Peyer's patch (tissue), 4 donors: ENCODE data around the gene HIVEP2. TPM values are rescaled to one million over a fixed set of nuclear protein-coding genes. Genes with fewer than 3 reads are reported as not detected.

Experiments
- DNase-seq, 3 donors: peaks; one replicate each; pipeline ENCODE4 v3.0.0-alpha.2; 2017 to 2019
- H3K27ac ChIP-seq, 4 donors: fragments of 200-600 bp; sonication (generic); one replicate each; pipeline ENCODE4 v1.5.1; 2016 to 2019
- H3K27me3 ChIP-seq, 2 donors: fragments of 200-600 bp; sonication (generic); one replicate each; pipeline ENCODE4 v1.5.1; 2019
- H3K36me3 ChIP-seq, 3 donors: fragments of 200-600 bp; sonication (generic); one replicate each; pipeline ENCODE4 v1.5.1; 2016 to 2019
- H3K4me1 ChIP-seq, 4 donors: fragments of 200-600 bp; sonication (generic); one replicate each; pipeline ENCODE4 v1.5.1; 2016 to 2019
- H3K4me3 ChIP-seq, 4 donors: fragments of 200-600 bp; sonication (generic); 1 replicate in 3 of 4; 2 replicates in 1 of 4; pipeline ENCODE4 v1.5.1; 2016 to 2019; ENCODE audit warnings: mild to moderate bottlenecking in 1 of 4
- H3K9me3 ChIP-seq, 4 donors: fragments of 200-600 bp; sonication (generic); one replicate each; pipeline ENCODE4 v1.5.1; 2016 to 2019; ENCODE audit warnings: mild to moderate bottlenecking in 1 of 4
- POLR2A ChIP-seq, 2 donors: fragments of 450-650 bp; IDR thresholded peaks; one replicate each; pipeline ENCODE4 v1.5.1; 2017; ENCODE audit warnings: antibody characterized with exemption in 2 of 2, mild to moderate bottlenecking in 2 of 2, moderate library complexity in 2 of 2
- total RNA-seq, 4 donors: library from RNA; depleted of rRNA; stranded (reverse); fragments of >200 nt; gene quantifications; one replicate each; pipeline ENCODE4 v1.1.0, GENCODE V29; 2016
- TF ChIP-seq, protein P1 (sequence below), 6 experiments: fragments of 450-650 bp in 4 of 6; fragments of 200-600 bp in 2 of 6; sonication (generic) in 1 of 6; IDR thresholded peaks; one replicate each; pipeline ENCODE4 v1.5.1; 2017 to 2019; ENCODE audit warnings: antibody characterized with exemption in 6 of 6, mild to moderate bottlenecking in 3 of 6, moderate library complexity in 1 of 6

Gene HIVEP2
- total RNA-seq, 4 donors from 2014 or later, result 14.4 to 35.5 (median 19.5) TPM

DNA sequence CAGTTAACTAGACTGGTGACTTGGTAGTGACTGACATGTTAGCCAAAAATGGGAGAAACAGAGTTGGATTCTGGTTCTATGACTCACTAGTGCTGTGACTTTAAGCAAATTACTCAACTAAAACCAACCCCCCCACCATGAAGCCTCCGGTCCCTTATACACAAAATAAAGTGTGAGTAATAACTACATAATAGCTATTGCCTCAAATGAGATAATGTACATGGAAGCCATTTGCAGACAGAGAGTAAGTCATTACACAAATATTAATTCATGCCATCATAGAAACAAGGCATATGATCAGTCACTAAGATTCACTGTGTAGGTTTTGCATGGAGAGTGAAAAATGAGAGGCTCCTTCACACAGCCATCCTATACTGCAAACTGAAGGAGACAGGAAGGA is 111.9 kb downstream of the HIVEP2 start:
- Histone ChIP-seq H3K9me3 (no peaks in the 10 kb centered on the region), H3K36me3 (no peaks in the 10 kb centered on the region), H3K4me1 (peaks cover 0 to 11% (median 0%) of the 10 kb centered on the region in 4 donors), H3K27ac (no peak overlapping the region), H3K4me3 (no peak overlapping the region), H3K27me3 (no peaks in the 10 kb centered on the region)
- DNase-seq, result no peak
- TF ChIP-seq, protein P1, sequence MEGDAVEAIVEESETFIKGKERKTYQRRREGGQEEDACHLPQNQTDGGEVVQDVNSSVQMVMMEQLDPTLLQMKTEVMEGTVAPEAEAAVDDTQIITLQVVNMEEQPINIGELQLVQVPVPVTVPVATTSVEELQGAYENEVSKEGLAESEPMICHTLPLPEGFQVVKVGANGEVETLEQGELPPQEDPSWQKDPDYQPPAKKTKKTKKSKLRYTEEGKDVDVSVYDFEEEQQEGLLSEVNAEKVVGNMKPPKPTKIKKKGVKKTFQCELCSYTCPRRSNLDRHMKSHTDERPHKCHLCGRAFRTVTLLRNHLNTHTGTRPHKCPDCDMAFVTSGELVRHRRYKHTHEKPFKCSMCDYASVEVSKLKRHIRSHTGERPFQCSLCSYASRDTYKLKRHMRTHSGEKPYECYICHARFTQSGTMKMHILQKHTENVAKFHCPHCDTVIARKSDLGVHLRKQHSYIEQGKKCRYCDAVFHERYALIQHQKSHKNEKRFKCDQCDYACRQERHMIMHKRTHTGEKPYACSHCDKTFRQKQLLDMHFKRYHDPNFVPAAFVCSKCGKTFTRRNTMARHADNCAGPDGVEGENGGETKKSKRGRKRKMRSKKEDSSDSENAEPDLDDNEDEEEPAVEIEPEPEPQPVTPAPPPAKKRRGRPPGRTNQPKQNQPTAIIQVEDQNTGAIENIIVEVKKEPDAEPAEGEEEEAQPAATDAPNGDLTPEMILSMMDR (IDR thresholded peaks at IDR 0.05), result no peak
- TF ChIP-seq POLR2A (IDR thresholded peaks at IDR 0.05), result no peak

DNA sequence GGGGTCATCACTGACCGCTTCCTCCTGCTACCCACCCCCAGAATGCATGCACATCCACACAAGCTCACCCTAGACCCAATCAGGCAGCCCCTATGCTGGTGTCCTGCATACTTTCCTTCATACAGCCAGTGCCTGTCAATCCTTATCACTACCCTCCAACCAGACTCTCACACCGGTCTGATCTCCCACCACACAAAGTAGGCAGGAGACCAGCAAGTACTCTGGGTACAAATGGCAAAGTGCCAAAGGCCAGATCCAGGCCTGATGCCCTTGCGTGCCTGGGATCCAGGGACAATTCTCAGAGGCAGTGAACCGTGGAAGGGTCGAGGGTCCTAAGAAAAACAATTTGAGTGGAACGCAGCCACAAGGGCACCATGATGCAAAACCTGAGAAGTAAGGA is 114.2 kb downstream of the HIVEP2 start:
- TF ChIP-seq, protein P1 (IDR thresholded peaks at IDR 0.05), result no peak
- TF ChIP-seq POLR2A (IDR thresholded peaks at IDR 0.05), result no peak
- Histone ChIP-seq H3K4me1 (peaks cover 0 to 22% (median 0%) of the 10 kb centered on the region in 4 donors), H3K36me3 (no peaks in the 10 kb centered on the region), H3K27ac (no peak overlapping the region), H3K27me3 (no peaks in the 10 kb centered on the region), H3K4me3 (no peak overlapping the region), H3K9me3 (no peaks in the 10 kb centered on the region)
- no peak for DNase-seq

DNA sequence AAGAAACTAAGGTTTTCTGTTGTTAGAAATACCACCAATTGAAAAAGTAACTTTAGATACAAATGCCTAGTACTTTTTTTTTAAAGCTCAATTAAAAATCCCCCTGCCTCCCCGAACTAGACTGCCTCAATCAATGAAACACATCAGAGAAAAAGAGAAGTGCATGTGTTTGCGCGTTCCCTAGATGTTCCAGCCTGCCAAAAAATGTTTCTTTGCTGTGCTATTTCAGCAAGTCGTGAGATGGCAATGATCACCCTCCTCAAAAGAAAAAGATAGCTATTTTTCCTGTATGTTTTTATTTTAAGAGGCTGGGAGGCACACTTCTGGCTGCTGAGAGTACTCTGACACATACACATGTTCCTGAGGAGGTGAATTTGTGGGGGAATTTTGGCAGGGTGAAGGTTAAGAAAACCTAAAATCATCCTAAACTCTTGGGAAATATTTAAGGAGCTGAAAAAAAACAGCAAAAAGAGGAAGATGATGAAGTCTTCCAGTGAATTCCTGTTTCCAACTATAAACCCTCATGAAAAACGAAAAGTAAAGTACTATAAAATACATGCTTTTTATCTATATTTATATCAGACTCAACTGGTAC is 114.8 kb downstream of the HIVEP2 start:
- peaks cover 0 to 22% (median 0%) of the 10 kb centered on the region in 4 donors for H3K4me1 ChIP-seq
- no peak for TF ChIP-seq POLR2A (IDR thresholded peaks at IDR 0.05)
- TF ChIP-seq, protein P1 (IDR thresholded peaks at IDR 0.05), result no peak
- no peak overlapping the region for H3K4me3 ChIP-seq
- no peaks in the 10 kb centered on the region for H3K27me3 ChIP-seq
- no peak overlapping the region for H3K27ac ChIP-seq
- no peaks in the 10 kb centered on the region for H3K9me3 ChIP-seq
- no peaks in the 10 kb centered on the region for H3K36me3 ChIP-seq
- no peak for DNase-seq

DNA sequence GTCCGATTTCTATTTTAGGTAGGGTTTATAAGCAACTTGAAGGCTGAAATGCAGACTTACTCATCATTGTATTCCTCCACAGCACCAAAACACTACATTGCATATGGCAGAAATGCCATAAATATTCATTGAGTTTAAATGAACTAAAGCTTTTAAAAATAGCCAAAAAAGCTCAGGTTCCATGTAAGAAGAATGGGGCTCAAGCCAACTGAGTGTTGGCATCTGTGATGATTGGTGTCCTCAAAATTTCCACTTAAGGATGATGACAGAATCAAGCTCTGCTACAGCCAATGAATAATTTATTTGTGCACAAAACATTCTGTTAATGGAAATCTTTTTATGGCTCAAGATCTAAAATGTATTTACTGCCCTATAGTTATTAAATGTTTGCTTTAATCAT is 115.4 kb downstream of the HIVEP2 start:
- Histone ChIP-seq H3K4me1 (peaks cover 0 to 26% (median 0%) of the 10 kb centered on the region in 4 donors), H3K27ac (no peak overlapping the region), H3K27me3 (no peaks in the 10 kb centered on the region), H3K9me3 (no peaks in the 10 kb centered on the region), H3K4me3 (no peak overlapping the region), H3K36me3 (no peaks in the 10 kb centered on the region)
- TF ChIP-seq, protein P1 (IDR thresholded peaks at IDR 0.05), result no peak
- TF ChIP-seq POLR2A (IDR thresholded peaks at IDR 0.05), result no peak
- no peak for DNase-seq

DNA sequence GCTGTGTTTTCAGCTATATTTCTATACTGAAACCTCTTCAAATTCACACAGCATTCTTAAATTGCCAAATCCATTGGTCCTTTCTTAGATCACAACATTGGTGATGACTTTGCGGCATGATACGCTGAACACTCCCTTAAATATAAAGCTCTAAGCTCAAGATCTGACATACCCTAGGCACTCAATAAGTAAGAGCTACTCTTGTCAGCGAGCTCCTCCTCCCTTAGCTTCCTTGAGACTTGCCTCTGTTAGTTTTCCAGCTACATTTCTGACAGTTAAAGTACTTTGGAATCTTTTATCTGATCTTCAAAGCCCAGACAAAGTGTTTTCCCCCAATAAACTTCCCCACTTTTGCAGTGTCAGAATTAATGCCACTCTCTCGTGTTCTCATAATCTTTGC is 117.0 kb downstream of the HIVEP2 start:
- no peak for DNase-seq
- Histone ChIP-seq H3K36me3 (no peaks in the 10 kb centered on the region), H3K4me3 (no peak overlapping the region), H3K9me3 (no peaks in the 10 kb centered on the region), H3K4me1 (peaks cover 0 to 28% (median 0%) of the 10 kb centered on the region in 4 donors), H3K27me3 (no peaks in the 10 kb centered on the region), H3K27ac (peak overlapping the region in 3 of 4 donors; percentile 11 to 75 (median 73))
- TF ChIP-seq, protein P1 (IDR thresholded peaks at IDR 0.05), result no peak
